Measurements from ENCODE around the gene SMARCA4.
"Not testable (repeated sequence)": the region's sequence is repeated elsewhere in the genome, so short reads cannot be mapped to it uniquely, and the experiment has no call there.

Gene SMARCA4

GRCh38 chr19:11088506-11089253 lies 127.8 kb downstream of the SMARCA4 start:
- Histone ChIP-seq H3K27me3 (ENCODE audit: insufficient read depth, low read length) (no peaks in the 10 kb centered on the region), H3K79me2 (ENCODE audit: insufficient read depth, low read length) (peaks cover 33% of the 10 kb centered on the region), H3K36me3 (ENCODE audit: insufficient read depth, low read length) (peaks cover 31% of the 10 kb centered on the region), H3K9ac (ENCODE audit: low read length) (peak overlapping the region; percentile 93; the same call in 1 of the 2 replicates), H4K20me1 (ENCODE audit: insufficient read depth, low read length) (no peaks in the 10 kb centered on the region), H3F3A (ENCODE audit: insufficient read depth, low read length) (no peaks in the 10 kb centered on the region), H3K9me3 (ENCODE audit: low read length) (no peaks in the 10 kb centered on the region), H3K27ac (ENCODE audit: low read depth, low read length, poor library complexity, severe bottlenecking) (peak overlapping the region; percentile 95), H3K9me2 (ENCODE audit: low read depth, low read length) (no peaks in the 10 kb centered on the region), H2AFZ (ENCODE audit: low read length) (no peak overlapping the region), H3K4me3 (ENCODE audit: low read depth, low read length, poor library complexity, severe bottlenecking) (peak overlapping the region; percentile 96), H3K4me2 (ENCODE audit: low read length) (peak overlapping the region; percentile 71), H3K4me1 (ENCODE audit: insufficient read depth, low read length, severe bottlenecking) (peaks cover 36% of the 10 kb centered on the region)
- no peak for TF ChIP-seq CTCF (IDR thresholded peaks at IDR 0.05; ENCODE audit: low read length)
- no peak for TF ChIP-seq EZH2 (IDR thresholded peaks at IDR 0.05; ENCODE audit: borderline replicate concordance, low read length)

- H3K27me3 ChIP-seq (ENCODE audit: insufficient read depth, low read length), result no peaks in the 10 kb centered on the region
- no peaks in the 10 kb centered on the region for H3K9me3 ChIP-seq (ENCODE audit: low read length)
- H3K79me2 ChIP-seq (ENCODE audit: insufficient read depth, low read length), result peaks cover 40% of the 10 kb centered on the region
- H4K20me1 ChIP-seq (ENCODE audit: insufficient read depth, low read length), result no peaks in the 10 kb centered on the region
- H3K27ac ChIP-seq (ENCODE audit: low read depth, low read length, poor library complexity, severe bottlenecking), result peak within 1 kb of the TSS; percentile 95
- peaks cover 39% of the 10 kb centered on the region for H3K36me3 ChIP-seq (ENCODE audit: insufficient read depth, low read length)
- H3K9ac ChIP-seq (ENCODE audit: low read length), result peak within 1 kb of the TSS; percentile 93
- peaks cover 40% of the 10 kb centered on the region for H3K4me1 ChIP-seq (ENCODE audit: insufficient read depth, low read length, severe bottlenecking)
- TF ChIP-seq EZH2 (IDR thresholded peaks at IDR 0.05; ENCODE audit: borderline replicate concordance, low read length) (no peak), CTCF (IDR thresholded peaks at IDR 0.05; ENCODE audit: low read length) (no peak)
- H3K4me3 ChIP-seq (ENCODE audit: low read depth, low read length, poor library complexity, severe bottlenecking), result peak within 1 kb of the TSS; percentile 96
- no peak within 1 kb of the TSS for H2AFZ ChIP-seq (ENCODE audit: low read length)
- no peaks in the 10 kb centered on the region for H3F3A ChIP-seq (ENCODE audit: insufficient read depth, low read length)
- peak within 1 kb of the TSS; percentile 71 for H3K4me2 ChIP-seq (ENCODE audit: low read length)
- no peaks in the 10 kb centered on the region for H3K9me2 ChIP-seq (ENCODE audit: low read depth, low read length)
Measured at GRCh38 chr19:11089254-11090013, 128.6 kb downstream of the SMARCA4 start, which contains the start of gene LDLR. Gene LDLR (plus strand): TSS chr19:11089463. CDS start chr19:11089549, 86 bp downstream.

GRCh38 chr19:11090014-11090263 lies 129.1 kb downstream of the SMARCA4 start:
- peak overlapping the region; percentile 96 for H3K4me3 ChIP-seq (ENCODE audit: low read depth, low read length, poor library complexity, severe bottlenecking)
- not testable (repeated sequence) for H3K27me3 ChIP-seq (ENCODE audit: insufficient read depth, low read length); H4K20me1 ChIP-seq (ENCODE audit: insufficient read depth, low read length); H2AFZ ChIP-seq (ENCODE audit: low read length); H3K9me2 ChIP-seq (ENCODE audit: low read depth, low read length); H3K9me3 ChIP-seq (ENCODE audit: low read length); H3F3A ChIP-seq (ENCODE audit: insufficient read depth, low read length)
- peak overlapping the region; percentile 71 for H3K4me2 ChIP-seq (ENCODE audit: low read length)
- H3K27ac ChIP-seq (ENCODE audit: low read depth, low read length, poor library complexity, severe bottlenecking), result peak overlapping the region; percentile 95
- peaks cover 45% of the 10 kb centered on the region for H3K4me1 ChIP-seq (ENCODE audit: insufficient read depth, low read length, severe bottlenecking)
- H3K9ac ChIP-seq (ENCODE audit: low read length), result peak overlapping the region; percentile 93
- peaks cover 45% of the 10 kb centered on the region for H3K79me2 ChIP-seq (ENCODE audit: insufficient read depth, low read length)
- peaks cover 44% of the 10 kb centered on the region for H3K36me3 ChIP-seq (ENCODE audit: insufficient read depth, low read length)

Data from OCI-LY1 (cell line).